C4-2B (cell line): ENCODE results near the gene STIM1.

Experiments
- H3K27ac ChIP-seq: fragments of 450-650 bp; 2 replicates; pipeline ENCODE4 v1.5.1; 2017
- CTCF ChIP-seq: fragments of 450-650 bp; conservative IDR thresholded peaks from 2 replicates; pipeline ENCODE4 v1.5.1; 2017; ENCODE audit warnings: mild to moderate bottlenecking
- ZFX ChIP-seq: fragments of 450-650 bp; IDR thresholded peaks from 2 replicates; pipeline ENCODE4 v1.6.1; 2017

Gene STIM1

GRCh38 chr11:3984896-3985295 is 129.4 kb downstream of the STIM1 start:
- H3K27ac ChIP-seq, result no peak overlapping the region
- TF ChIP-seq CTCF (no peak), ZFX (no peak)

- TF ChIP-seq ZFX (no peak), CTCF (no peak)
- no peak overlapping the region for H3K27ac ChIP-seq
Measured at GRCh38 chr11:3985631-3986030, 130.2 kb downstream of the STIM1 start.

GRCh38 chr11:3986301-3986700 is 130.8 kb downstream of the STIM1 start:
- no peak overlapping the region for H3K27ac ChIP-seq
- TF ChIP-seq CTCF (no peak), ZFX (no peak)

- TF ChIP-seq ZFX (no peak), CTCF (no peak)
- no peak overlapping the region for H3K27ac ChIP-seq
Measured at GRCh38 chr11:3989276-3989920, 133.9 kb downstream of the STIM1 start.

DNA sequence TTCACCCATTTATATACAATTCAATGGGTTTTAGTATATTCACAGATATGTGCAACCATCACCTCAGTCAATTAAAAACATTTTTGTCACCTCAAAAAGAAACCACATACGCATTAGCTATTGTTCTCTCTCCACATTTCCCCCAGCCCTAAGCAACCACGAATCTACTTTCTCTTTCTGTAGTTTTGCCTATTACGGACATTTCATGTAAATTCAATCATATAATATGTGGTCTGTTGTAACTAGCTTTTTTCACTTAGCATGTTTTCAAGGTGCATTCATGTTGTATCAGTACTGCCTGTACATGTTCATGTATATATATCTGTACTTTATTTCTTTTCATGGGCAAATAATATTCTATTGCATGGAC is 134.4 kb downstream of the STIM1 start:
- no peak for TF ChIP-seq CTCF
- no peak for TF ChIP-seq ZFX
- no peak overlapping the region for H3K27ac ChIP-seq

GRCh38 chr11:3990406-3990805 is 134.9 kb downstream of the STIM1 start:
- TF ChIP-seq CTCF, result no peak
- no peak for TF ChIP-seq ZFX
- H3K27ac ChIP-seq, result no peak overlapping the region

DNA sequence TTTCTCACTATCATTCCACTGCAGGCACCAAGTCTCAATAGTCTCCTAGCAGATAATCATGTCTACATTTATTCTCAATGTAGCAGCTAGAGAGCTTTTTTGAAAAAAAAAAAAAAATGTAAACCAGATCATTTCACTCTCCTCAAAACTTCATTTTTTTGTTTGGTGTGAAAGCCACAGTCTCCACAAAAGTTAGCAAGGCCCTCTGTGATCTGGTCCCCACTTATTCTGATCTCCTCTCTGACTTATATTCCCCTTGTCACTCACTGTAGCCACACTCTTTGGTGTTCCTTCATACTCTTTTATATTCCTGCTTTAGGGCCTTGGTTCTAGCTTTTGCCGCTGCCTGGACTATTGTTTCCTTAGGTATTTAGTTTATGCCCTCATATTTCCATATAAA is 137.5 kb downstream of the STIM1 start:
- H3K27ac ChIP-seq, result no peak overlapping the region
- no peak for TF ChIP-seq ZFX
- TF ChIP-seq CTCF, result no peak
